ENCODE measurements around the gene WDR6. TPM values are rescaled to one million over a fixed set of nuclear protein-coding genes. Genes with fewer than 3 reads are reported as not detected.

The WDR6 gene
- total RNA-seq, 2 donors from 2014 or later, result 109 to 136 TPM

DNA sequence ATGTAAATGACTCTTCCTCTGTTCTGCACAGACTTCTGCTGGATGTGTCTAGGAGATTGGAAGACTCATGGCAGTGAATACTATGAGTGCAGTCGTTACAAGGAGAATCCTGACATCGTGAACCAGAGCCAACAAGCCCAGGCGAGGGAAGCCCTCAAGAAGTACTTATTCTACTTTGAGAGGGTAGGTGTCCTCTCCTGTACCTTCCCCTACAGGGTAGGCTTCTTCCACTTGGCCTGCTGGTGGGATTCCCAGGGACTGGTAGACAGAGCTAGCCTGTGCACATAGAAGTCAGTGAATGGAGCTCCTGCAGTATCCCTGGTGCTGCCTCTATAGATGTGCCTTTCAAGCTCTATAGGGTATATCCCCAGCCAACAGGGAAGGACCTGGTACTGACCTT is 27.7 kb upstream of the WDR6 start:
- intact Hi-C loops (cut with DNase I), result no loop called here
- DNase-seq (no peak), ATAC-seq (no peak)
- no peaks in the 10 kb centered on the region for H3K4me1 ChIP-seq
- H3K4me3 ChIP-seq, result no peak overlapping the region
- H3K9me3 ChIP-seq, result no peaks in the 10 kb centered on the region
- peaks cover 24 to 51% of the 10 kb centered on the region in 2 donors for H3K36me3 ChIP-seq (replicated peaks in 1 of 2; ENCODE audit: insufficient read depth in 1 of 2, low read depth in 2 of 2)
- TF ChIP-seq, protein P1, sequence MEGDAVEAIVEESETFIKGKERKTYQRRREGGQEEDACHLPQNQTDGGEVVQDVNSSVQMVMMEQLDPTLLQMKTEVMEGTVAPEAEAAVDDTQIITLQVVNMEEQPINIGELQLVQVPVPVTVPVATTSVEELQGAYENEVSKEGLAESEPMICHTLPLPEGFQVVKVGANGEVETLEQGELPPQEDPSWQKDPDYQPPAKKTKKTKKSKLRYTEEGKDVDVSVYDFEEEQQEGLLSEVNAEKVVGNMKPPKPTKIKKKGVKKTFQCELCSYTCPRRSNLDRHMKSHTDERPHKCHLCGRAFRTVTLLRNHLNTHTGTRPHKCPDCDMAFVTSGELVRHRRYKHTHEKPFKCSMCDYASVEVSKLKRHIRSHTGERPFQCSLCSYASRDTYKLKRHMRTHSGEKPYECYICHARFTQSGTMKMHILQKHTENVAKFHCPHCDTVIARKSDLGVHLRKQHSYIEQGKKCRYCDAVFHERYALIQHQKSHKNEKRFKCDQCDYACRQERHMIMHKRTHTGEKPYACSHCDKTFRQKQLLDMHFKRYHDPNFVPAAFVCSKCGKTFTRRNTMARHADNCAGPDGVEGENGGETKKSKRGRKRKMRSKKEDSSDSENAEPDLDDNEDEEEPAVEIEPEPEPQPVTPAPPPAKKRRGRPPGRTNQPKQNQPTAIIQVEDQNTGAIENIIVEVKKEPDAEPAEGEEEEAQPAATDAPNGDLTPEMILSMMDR (IDR thresholded peaks at IDR 0.05), result no peak
- no peak for TF ChIP-seq POLR2A (IDR thresholded peaks at IDR 0.05)
- H3K27me3 ChIP-seq, result no peaks in the 10 kb centered on the region
- no peak overlapping the region for H3K27ac ChIP-seq
- WGBS, 2 donors, result 85 to 98% methylated on average over 3 of the region's 3 CpGs

DNA sequence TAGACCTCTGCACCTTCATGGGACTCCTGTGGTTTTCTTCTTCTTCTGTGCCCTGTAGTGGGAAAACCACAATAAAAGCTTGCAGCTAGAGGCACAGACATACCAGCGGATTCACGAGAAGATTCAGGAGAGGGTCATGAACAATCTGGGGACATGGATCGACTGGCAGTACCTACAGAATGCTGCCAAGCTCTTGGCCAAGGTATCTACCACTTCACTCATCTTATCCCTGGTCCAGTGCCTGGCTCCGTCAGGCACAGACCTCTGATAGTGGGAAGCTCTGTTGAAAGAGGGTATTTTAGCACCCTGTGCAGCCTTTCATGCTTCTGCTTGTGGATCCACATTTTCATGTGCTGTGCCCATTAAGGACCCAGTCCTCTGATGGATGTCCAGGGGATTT is 26.9 kb upstream of the WDR6 start:
- Histone ChIP-seq H3K9me3 (no peaks in the 10 kb centered on the region), H3K36me3 (replicated peaks in 1 of 2; ENCODE audit: insufficient read depth in 1 of 2, low read depth in 2 of 2) (peaks cover 18 to 48% of the 10 kb centered on the region in 2 donors), H3K27me3 (no peaks in the 10 kb centered on the region), H3K4me3 (no peak overlapping the region), H3K4me1 (no peaks in the 10 kb centered on the region), H3K27ac (no peak overlapping the region)
- ATAC-seq (no peak), DNase-seq (no peak)
- no peak for TF ChIP-seq POLR2A (IDR thresholded peaks at IDR 0.05)
- TF ChIP-seq, protein P1 (IDR thresholded peaks at IDR 0.05), result no peak
- 90 to 91% methylated on average over 4 of the region's 4 CpGs for WGBS, 2 donors
- intact Hi-C loops (cut with DNase I), result no loop called here

DNA sequence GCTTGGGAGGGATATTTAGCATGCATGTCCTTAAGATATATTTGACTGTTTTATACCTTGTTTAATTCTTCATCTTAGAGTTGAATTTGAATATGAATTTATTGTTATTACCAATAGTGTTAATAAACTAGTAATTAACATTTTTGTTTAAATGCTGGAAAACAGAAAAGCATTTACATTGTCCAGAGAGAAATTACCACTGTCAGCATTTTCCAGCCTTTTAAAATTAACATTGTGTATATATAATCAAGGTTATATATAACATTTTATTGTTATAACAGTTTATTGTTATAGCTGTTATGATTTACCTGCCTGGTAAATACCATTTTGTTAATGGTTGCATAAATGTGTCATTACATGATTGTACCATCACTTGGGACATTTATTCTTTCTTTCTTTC is 25.2 kb upstream of the WDR6 start:
- DNase-seq, result no peak
- Histone ChIP-seq H3K4me1 (no peaks in the 10 kb centered on the region), H3K27me3 (no peaks in the 10 kb centered on the region), H3K9me3 (no peaks in the 10 kb centered on the region), H3K4me3 (no peak overlapping the region), H3K36me3 (replicated peaks in 1 of 2; ENCODE audit: insufficient read depth in 1 of 2, low read depth in 2 of 2) (peaks cover 18 to 35% of the 10 kb centered on the region in 2 donors), H3K27ac (no peak overlapping the region)
- no peak for ATAC-seq
- no peak for TF ChIP-seq POLR2A (IDR thresholded peaks at IDR 0.05)
- TF ChIP-seq, protein P1 (IDR thresholded peaks at IDR 0.05), result no peak
- intact Hi-C loops (cut with DNase I), result no loop called here

DNA sequence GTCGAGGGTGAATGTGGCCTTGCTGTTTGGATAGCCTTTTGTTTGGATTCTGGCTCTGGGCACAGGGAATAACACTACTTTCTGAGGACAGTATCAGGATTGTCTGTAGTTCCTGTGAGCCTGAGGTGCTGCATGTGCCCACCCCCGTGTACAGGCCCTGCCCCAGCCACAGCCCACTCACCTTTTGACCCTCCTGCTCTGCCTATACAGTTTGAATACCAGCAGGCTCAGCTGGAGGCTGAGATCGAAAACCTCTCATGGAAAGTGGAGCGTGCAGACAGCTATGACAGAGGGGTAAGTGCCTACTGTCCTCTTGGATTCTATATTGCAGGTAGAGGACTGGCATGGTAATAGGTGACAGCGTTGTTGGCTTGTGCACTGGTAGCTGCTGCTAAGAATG is 24.5 kb upstream of the WDR6 start:
- Histone ChIP-seq H3K4me3 (no peak overlapping the region), H3K9me3 (no peaks in the 10 kb centered on the region), H3K4me1 (no peaks in the 10 kb centered on the region), H3K27me3 (no peaks in the 10 kb centered on the region), H3K36me3 (replicated peaks in 1 of 2; ENCODE audit: insufficient read depth in 1 of 2, low read depth in 2 of 2) (peaks cover 18 to 32% of the 10 kb centered on the region in 2 donors), H3K27ac (no peak overlapping the region)
- DNase-seq (no peak), ATAC-seq (no peak)
- intact Hi-C loops (cut with DNase I), result no loop called here
- TF ChIP-seq, protein P1 (IDR thresholded peaks at IDR 0.05), result no peak
- TF ChIP-seq POLR2A (IDR thresholded peaks at IDR 0.05), result no peak
- WGBS, 2 donors, result 85 to 90% methylated on average over 5 of the region's 5 CpGs

DNA sequence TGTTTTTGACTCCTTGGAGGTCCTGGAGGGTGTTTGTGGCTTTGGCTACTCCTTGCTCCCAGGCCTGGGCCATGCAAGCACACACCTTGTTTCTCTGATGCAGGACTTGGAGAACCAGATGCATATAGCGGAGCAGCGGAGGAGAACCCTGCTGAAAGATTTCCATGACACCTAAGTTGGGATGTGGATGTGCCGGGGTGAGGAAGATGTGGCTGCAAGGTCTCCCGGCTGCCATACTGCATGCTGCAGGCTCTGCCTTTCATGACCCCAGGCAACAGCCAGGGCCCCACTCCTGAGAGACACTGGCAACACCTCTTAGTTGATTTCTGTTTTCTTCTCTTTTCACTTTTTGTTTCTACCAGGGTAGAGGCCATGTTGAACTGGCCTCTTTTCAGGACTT is 24.1 kb upstream of the WDR6 start:
- Histone ChIP-seq H3K9me3 (no peaks in the 10 kb centered on the region), H3K4me3 (no peak overlapping the region), H3K27ac (no peak overlapping the region), H3K4me1 (peaks cover 2% of the 10 kb centered on the region), H3K36me3 (replicated peaks in 1 of 2; ENCODE audit: insufficient read depth in 1 of 2, low read depth in 2 of 2) (peaks cover 18 to 32% of the 10 kb centered on the region in 2 donors), H3K27me3 (no peaks in the 10 kb centered on the region)
- ATAC-seq, result no peak
- intact Hi-C loops (cut with DNase I), result no loop called here
- TF ChIP-seq POLR2A (IDR thresholded peaks at IDR 0.05), result no peak
- no peak for DNase-seq
- WGBS, 2 donors, result 100% methylated on average over 1 to 4 of the region's 4 CpGs

Data from body of pancreas (tissue), 4 donors.